HEK293 (cell line): ENCODE results near the gene FSD2.
A peak's percentile ranks its signal among the peaks of the same experiment; 100 is the strongest.

Experiments used
- CTCF ChIA-PET: fragments of 350-600 bp; formaldehyde crosslinking; extraction: SDS; loops from one replicate; lab custom pipeline; 2021; ENCODE audit warnings: antibody characterized with exemption; lab: Yijun Ruan, JAX
- POLR2A ChIA-PET: fragments of 300-600 bp; formaldehyde crosslinking; extraction: SDS; loops from one replicate; lab custom pipeline; 2020; ENCODE audit warnings: antibody characterized with exemption, inconsistent platforms; lab: Yijun Ruan, JAX
- H3K27ac ChIP-seq: fragments of 200-500 bp; sonication (Bioruptor generic); 2 replicates; pipeline ENCODE4 v1.5.1; 2014; ENCODE audit warnings: low read depth, low read length, control low read depth, inconsistent platforms; ENCODE audit errors: extremely low read depth
- H3K36me3 ChIP-seq, 2 experiments: fragments of 200-500 bp in 1 of 2; sonication (Bioruptor generic) in 1 of 2; 1 replicate in 1 of 2; 2 replicates in 1 of 2; pipeline ENCODE4 v1.5.1; 2014 to 2017; ENCODE audit warnings: inconsistent platforms in 2 of 2, low read length in 2 of 2; ENCODE audit not compliant: control insufficient read depth in 2 of 2, insufficient read depth in 1 of 2
- H3K4me1 ChIP-seq: fragments of 200-500 bp; sonication (Bioruptor generic); 2 replicates; pipeline ENCODE4 v1.5.1; 2014; ENCODE audit warnings: mild to moderate bottlenecking, low read length, inconsistent platforms; ENCODE audit not compliant: control insufficient read depth, insufficient read depth
- H3K4me3 ChIP-seq: 2 replicates; pipeline ENCODE4 v1.5.1; 2011; ENCODE audit warnings: low read depth, mild to moderate bottlenecking, control low read depth, low read length, moderate library complexity
- H3K9me3 ChIP-seq: fragments of 200-500 bp; sonication (Bioruptor generic); 2 replicates; pipeline ENCODE4 v1.5.1; 2014; ENCODE audit warnings: low read depth, low read length, inconsistent platforms; ENCODE audit not compliant: control insufficient read depth, insufficient read depth
- KLF1 ChIP-seq: fragments of 450-650 bp; formaldehyde crosslinking; IDR thresholded peaks from 2 replicates; pipeline ENCODE4 v1.5.1; 2016; ENCODE audit warnings: missing biosample characterization, missing genetic modification characterization
- ZBTB1 ChIP-seq: fragments of 450-650 bp; formaldehyde crosslinking; IDR thresholded peaks from 2 replicates; pipeline ENCODE4 v1.5.1; 2016; ENCODE audit warnings: missing biosample characterization, missing genetic modification characterization
- ZBTB48 ChIP-seq: fragments of 450-650 bp; formaldehyde crosslinking; IDR thresholded peaks from 2 replicates; pipeline ENCODE4 v1.5.1; 2016; ENCODE audit warnings: missing biosample characterization, missing genetic modification characterization
- ZNF112 ChIP-seq: fragments of 450-650 bp; formaldehyde crosslinking; IDR thresholded peaks from 2 replicates; pipeline ENCODE4 v1.5.0; 2017; ENCODE audit warnings: missing biosample characterization, missing genetic modification characterization
- ZNF155 ChIP-seq: fragments of 450-650 bp; formaldehyde crosslinking; IDR thresholded peaks from 2 replicates; pipeline ENCODE4 v1.5.1; 2016; ENCODE audit warnings: missing biosample characterization, missing genetic modification characterization
- ZNF266 ChIP-seq: fragments of 450-650 bp; formaldehyde crosslinking; IDR thresholded peaks from 2 replicates; pipeline ENCODE4 v1.5.1; 2016; ENCODE audit warnings: missing biosample characterization, missing genetic modification characterization, low read depth
- ZNF341 ChIP-seq: fragments of 450-650 bp; formaldehyde crosslinking; IDR thresholded peaks from 2 replicates; pipeline ENCODE4; 2016; ENCODE audit warnings: low read depth, missing biosample characterization, missing genetic modification characterization
- ZNF521 ChIP-seq: fragments of 450-650 bp; formaldehyde crosslinking; IDR thresholded peaks from 2 replicates; pipeline ENCODE4 v1.5.1; 2017; ENCODE audit warnings: missing biosample characterization, mild to moderate bottlenecking, missing genetic modification characterization
- ZNF544 ChIP-seq: fragments of 450-650 bp; formaldehyde crosslinking; IDR thresholded peaks from 2 replicates; pipeline ENCODE4 v1.5.0; 2017; ENCODE audit warnings: missing biosample characterization, missing genetic modification characterization
- ZNF701 ChIP-seq: fragments of 450-650 bp; formaldehyde crosslinking; IDR thresholded peaks from 2 replicates; pipeline ENCODE4 v1.5.1; 2016; ENCODE audit warnings: missing biosample characterization, missing genetic modification characterization
- ZNF843 ChIP-seq: fragments of 450-650 bp; formaldehyde crosslinking; IDR thresholded peaks from 2 replicates; pipeline ENCODE4 v1.5.1; 2016; ENCODE audit warnings: missing biosample characterization, missing genetic modification characterization
- ZSCAN23 ChIP-seq: fragments of 450-650 bp; formaldehyde crosslinking; IDR thresholded peaks from 2 replicates; pipeline ENCODE4 v1.5.1; 2016; ENCODE audit warnings: missing biosample characterization, missing genetic modification characterization
- TF ChIP-seq, protein P1 (sequence below): fragments of 450-650 bp; formaldehyde crosslinking; IDR thresholded peaks from 2 replicates; pipeline ENCODE4 v1.5.1; 2016; ENCODE audit warnings: missing biosample characterization, missing genetic modification characterization
- TF ChIP-seq, protein P2 (sequence below): fragments of 450-650 bp; formaldehyde crosslinking; IDR thresholded peaks from 2 replicates; pipeline ENCODE4 v1.5.1; 2016; ENCODE audit warnings: missing biosample characterization, missing genetic modification characterization
- TF ChIP-seq, protein P3 (sequence below): sonication (generic); formaldehyde crosslinking; IDR thresholded peaks from 2 replicates; pipeline ENCODE4 v1.8.1; 2022; ENCODE audit warnings: mild to moderate bottlenecking, moderate library complexity, missing genetic modification reagents
- TF ChIP-seq, protein P4 (sequence below): fragments of 450-650 bp; formaldehyde crosslinking; IDR thresholded peaks from 2 replicates; pipeline ENCODE4; 2016; ENCODE audit warnings: missing biosample characterization, missing genetic modification characterization

Gene FSD2

DNA sequence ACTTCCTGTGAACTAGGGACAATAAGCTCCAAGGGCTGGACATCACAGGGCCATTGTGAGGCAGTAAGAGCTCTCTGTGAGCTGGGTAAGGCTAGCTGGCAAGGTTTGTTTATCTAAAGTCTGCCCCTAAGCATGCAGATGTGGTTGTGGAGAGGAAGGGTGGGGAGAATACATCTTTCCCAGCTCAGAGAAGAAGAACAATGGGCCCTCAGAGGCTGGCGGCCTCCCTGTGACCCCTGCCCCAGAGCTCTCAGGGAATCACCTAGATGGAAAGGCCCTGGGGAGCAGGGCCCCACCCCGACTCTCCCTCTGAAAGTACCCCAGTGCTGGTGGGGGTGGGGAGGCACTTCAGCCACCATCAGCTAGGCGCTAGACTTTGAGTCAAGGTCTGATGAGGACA is 91.9 kb downstream of the FSD2 start (continued):
- TF ChIP-seq, protein P1, sequence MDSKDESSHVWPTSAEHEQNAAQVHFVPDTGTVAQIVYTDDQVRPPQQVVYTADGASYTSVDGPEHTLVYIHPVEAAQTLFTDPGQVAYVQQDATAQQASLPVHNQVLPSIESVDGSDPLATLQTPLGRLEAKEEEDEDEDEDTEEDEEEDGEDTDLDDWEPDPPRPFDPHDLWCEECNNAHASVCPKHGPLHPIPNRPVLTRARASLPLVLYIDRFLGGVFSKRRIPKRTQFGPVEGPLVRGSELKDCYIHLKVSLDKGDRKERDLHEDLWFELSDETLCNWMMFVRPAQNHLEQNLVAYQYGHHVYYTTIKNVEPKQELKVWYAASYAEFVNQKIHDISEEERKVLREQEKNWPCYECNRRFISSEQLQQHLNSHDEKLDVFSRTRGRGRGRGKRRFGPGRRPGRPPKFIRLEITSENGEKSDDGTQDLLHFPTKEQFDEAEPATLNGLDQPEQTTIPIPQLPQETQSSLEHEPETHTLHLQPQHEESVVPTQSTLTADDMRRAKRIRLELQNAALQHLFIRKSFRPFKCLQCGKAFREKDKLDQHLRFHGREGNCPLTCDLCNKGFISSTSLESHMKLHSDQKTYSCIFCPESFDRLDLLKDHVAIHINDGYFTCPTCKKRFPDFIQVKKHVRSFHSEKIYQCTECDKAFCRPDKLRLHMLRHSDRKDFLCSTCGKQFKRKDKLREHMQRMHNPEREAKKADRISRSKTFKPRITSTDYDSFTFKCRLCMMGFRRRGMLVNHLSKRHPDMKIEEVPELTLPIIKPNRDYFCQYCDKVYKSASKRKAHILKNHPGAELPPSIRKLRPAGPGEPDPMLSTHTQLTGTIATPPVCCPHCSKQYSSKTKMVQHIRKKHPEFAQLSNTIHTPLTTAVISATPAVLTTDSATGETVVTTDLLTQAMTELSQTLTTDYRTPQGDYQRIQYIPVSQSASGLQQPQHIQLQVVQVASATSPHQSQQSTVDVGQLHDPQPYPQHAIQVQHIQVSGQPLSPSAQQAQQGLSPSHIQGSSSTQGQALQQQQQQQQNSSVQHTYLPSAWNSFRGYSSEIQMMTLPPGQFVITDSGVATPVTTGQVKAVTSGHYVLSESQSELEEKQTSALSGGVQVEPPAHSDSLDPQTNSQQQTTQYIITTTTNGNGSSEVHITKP (tag by site-specific recombination): no peak
- TF ChIP-seq ZNF155 (tag by site-specific recombination): no peak
- TF ChIP-seq ZSCAN23 (tag by site-specific recombination): no peak
- TF ChIP-seq, protein P2, sequence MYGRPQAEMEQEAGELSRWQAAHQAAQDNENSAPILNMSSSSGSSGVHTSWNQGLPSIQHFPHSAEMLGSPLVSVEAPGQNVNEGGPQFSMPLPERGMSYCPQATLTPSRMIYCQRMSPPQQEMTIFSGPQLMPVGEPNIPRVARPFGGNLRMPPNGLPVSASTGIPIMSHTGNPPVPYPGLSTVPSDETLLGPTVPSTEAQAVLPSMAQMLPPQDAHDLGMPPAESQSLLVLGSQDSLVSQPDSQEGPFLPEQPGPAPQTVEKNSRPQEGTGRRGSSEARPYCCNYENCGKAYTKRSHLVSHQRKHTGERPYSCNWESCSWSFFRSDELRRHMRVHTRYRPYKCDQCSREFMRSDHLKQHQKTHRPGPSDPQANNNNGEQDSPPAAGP (tag by site-specific recombination): no peak
- TF ChIP-seq ZNF112 (tag by site-specific recombination): no peak
- TF ChIP-seq ZNF544 (tag by site-specific recombination): no peak
- TF ChIP-seq KLF1: no peak
- TF ChIP-seq, protein P3, sequence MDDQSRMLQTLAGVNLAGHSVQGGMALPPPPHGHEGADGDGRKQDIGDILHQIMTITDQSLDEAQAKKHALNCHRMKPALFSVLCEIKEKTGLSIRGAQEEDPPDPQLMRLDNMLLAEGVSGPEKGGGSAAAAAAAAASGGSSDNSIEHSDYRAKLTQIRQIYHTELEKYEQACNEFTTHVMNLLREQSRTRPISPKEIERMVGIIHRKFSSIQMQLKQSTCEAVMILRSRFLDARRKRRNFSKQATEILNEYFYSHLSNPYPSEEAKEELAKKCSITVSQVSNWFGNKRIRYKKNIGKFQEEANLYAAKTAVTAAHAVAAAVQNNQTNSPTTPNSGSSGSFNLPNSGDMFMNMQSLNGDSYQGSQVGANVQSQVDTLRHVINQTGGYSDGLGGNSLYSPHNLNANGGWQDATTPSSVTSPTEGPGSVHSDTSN (CRISPR knock-in tag): no peak

DNA sequence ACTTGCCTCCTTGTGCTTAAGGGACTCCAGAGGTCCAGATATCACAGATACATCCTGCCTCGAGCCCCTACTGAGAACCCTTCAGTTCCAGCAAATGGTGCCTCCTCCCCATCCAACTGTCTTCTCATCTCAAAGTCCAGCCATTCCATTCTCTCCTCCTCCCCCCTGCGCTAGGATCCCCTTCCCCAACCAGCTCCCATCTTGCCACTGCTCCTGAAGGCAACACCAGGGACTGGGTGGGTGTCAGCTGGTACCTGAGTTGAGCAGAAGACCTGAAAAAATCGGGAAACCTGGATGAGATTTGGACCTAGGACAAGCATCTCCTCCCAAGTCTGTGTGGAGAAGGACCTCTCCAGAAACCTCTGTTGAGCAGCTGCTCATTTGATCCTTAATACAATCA is 93.8 kb downstream of the FSD2 start:
- Histone ChIP-seq H3K4me1 (peaks cover 3% of the 10 kb centered on the region), H3K27ac (no peak overlapping the region), H3K36me3 (no peaks in the 10 kb centered on the region), H3K4me3 (no peak overlapping the region), H3K9me3 (no peaks in the 10 kb centered on the region)
- TF ChIP-seq ZNF341 (tag by site-specific recombination): peak; percentile 79
- no peak for TF ChIP-seq ZNF112 (tag by site-specific recombination)
- CTCF ChIA-PET: interaction anchor here (0.6 kb wide), 1 partner anchor 1578 kb away, joined by 3 read pairs; the partner anchor contains the start of gene CFAP161
- POLR2A ChIA-PET: interaction anchor here (0.6 kb wide), 1 partner anchor 39 kb away, joined by 3 read pairs; no protein-coding TSS in a partner anchor

DNA sequence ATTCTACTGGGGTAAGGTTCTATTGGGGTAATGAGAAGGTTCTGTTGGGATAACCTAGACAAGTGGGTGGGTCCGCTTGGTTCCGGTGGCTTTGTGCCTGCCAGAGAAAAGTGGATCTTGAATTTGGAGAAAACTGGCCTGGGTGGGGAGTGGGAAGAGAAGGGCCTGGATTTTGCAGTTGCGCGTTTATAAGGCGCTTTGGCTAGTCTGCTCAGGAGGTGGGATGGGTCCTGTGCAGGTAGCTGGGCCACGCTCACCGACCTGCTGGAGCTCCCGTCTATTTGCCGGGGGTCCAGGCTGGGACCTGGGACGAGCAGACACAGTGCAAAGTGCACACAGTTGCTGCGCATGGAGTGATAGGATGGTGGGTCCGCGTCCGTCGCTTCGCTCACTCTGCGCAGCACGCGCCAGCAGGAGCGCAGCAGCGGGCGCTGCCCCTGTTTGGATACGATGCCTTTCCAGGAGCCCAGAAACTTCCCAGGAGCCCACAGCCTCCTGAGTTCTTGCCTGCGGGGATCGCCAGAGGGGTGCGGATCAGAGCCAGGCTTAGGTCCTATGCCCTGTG is 94.9 kb downstream of the FSD2 start:
- Histone ChIP-seq H3K4me3 (no peak overlapping the region), H3K27ac (no peak overlapping the region), H3K4me1 (peaks cover 3% of the 10 kb centered on the region), H3K9me3 (no peaks in the 10 kb centered on the region), H3K36me3 (no peaks in the 10 kb centered on the region)
- CTCF ChIA-PET: interaction anchor here (0.6 to 1.0 kb wide), 2 partner anchors 27 to 57 kb away, joined by 3 to 4 read pairs; no protein-coding TSS in a partner anchor
- POLR2A ChIA-PET: no interaction called here
- TF ChIP-seq ZBTB1: no peak
- no peak for TF ChIP-seq ZNF701
- TF ChIP-seq, protein P4, sequence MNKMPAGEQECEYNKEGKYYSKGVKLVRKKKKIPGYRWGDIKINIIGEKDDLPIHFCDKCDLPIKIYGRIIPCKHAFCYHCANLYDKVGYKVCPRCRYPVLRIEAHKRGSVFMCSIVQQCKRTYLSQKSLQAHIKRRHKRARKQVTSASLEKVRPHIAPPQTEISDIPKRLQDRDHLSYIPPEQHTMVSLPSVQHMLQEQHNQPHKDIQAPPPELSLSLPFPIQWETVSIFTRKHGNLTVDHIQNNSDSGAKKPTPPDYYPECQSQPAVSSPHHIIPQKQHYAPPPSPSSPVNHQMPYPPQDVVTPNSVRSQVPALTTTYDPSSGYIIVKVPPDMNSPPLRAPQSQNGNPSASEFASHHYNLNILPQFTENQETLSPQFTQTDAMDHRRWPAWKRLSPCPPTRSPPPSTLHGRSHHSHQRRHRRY: no peak
- TF ChIP-seq ZNF521 (tag by site-specific recombination): no peak
- TF ChIP-seq ZNF266 (tag by site-specific recombination): no peak
- TF ChIP-seq ZNF843 (tag by site-specific recombination): no peak
- no peak for TF ChIP-seq ZBTB48 (tag by site-specific recombination)
